Superior temporal gyrus (tissue), 1 donor: ENCODE measurements around the gene WDR62.

Experiments used
- DNase-seq: peaks from one replicate; pipeline ENCODE4 v3.0.0-alpha.2; 2016; ENCODE audit errors: extremely low spot score

WDR62 gene

DNA sequence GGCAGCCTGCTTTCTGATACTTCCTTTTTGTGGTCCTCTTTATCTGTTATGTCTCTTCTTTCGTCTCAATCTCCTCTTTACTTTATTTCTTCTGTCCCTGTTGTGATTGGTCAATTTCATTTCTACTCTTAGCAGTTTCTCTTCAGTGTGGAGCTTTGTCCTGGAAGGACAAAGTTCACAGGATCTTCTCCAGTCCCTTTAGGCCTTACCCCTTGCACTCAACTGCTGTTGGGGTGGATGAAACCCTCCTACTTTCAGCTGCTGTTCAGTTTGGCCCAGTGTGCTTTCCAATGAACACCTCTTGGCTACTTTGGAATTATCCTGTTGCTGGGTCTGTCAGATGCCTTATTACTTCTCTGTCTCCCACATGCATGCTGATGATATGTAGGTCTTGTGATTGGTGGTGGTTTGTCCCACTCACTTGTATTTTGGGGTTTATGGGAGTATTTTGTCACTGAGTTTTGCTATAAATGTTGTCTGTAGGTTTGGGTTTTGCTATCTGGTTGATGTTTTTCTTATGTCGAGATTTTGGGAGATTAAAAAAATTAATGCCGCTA is 24.8 kb downstream of the WDR62 start:
- no peak for DNase-seq

DNA sequence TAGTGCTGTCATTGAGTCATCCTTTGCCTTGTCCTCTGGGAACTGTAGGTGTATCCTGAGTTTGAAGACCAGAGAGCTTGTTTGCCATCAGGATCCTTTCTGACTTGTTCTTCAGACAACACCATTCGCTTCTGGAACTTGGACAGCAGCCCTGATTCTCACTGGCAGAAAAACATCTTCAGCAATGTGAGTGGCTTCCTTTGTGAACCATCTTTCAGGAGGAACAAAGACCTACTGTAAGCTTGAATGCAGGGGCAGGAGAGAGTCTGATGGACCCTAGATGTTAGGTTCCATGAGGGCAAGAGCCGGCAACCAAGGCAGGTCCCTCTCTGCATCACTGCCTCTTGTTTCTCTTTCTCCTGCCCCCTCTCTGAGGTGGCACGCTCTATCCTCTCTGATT is 26.7 kb downstream of the WDR62 start:
- peak; percentile 96 for DNase-seq

DNA sequence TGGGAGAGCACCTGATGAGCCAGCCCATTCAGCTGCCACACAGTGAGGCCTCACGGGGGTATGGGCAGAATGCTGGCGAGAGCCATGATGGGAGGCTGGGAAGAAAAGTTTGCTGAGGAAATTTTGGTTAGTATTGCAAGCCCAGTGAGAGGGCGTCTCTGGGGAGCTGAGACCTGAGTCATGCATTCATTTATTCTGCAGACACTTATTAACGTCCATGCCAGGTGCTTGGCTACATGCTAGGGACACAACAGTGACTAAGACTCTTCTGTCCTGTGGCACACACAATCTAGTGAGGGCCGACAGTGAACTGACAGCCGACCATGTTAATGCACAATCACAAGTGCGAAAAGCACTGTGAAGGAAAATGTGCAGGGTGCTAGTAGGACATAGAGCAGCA is 27.2 kb downstream of the WDR62 start:
- DNase-seq, result no peak

DNA sequence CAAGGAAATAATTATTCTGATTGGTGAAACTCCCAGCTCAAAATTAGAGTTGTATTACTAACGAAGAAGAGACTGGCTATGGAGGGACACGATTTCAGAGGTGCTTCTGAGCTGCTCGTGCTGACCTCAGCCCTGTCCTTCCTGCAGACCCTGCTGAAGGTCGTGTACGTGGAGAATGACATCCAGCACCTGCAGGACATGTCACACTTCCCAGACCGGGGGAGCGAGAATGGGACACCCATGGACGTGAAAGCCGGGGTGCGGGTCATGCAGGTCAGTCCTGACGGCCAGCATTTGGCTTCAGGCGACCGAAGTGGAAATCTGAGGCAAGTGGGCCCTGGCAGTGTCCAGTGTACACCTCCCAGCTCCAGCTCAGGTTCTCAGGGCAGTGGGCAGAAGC is 28.2 kb downstream of the WDR62 start:
- DNase-seq, result no peak

DNA sequence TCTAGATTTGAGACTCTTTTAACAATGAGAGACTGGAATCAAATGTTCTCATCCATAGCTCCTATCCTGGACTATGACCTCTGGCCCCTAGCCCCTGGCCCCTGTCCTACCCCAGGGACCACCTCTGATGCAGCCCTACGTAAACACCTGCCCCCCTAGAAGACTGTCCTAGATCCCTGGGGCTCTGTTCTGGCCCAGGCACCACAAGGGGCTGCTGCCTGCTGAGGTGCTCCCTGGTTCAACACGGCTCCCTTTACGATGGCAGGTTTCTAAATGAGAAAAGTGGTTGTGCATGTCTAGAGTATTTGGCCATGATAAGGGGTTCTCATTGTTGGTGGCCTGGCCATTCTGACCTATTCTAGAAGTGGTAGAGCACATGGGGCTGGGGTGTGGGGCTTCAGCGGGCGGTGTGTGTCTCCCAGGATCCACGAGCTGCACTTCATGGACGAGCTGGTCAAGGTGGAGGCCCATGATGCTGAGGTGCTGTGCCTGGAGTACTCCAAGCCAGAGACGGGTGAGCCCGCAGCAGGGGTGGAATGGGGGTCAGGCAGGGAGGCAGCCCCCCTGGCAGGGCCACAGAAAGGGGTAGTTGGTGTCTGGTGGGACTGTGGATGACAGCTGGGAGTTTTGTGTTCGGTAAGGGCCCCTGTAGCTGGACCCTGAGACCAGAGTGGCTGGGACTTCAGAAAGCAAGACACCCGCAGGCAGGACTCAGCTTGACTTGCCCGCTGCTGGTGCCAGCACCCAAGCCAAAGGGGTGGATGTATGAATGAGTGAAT is 29.7 kb downstream of the WDR62 start:
- DNase-seq, result no peak

DNA sequence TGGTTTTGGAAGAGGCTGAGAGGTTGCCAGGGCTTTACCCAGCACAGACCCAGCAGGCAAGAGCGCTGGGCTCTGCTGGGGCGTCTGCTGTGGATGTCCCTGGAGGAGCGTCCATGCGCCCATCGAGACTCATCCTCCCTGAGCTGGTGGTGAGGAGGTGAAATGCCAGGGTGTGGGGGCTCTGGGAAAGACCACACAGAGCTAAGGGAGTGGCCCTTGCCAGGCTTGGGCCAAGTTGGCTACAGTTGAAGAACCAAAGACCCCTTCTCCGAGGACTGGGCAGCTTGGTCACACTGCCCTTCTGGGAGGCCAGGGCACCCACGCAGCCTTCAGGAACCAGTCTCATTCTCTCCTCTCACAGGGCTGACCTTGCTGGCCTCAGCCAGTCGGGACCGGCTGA is 31.6 kb downstream of the WDR62 start:
- no peak for DNase-seq

DNA sequence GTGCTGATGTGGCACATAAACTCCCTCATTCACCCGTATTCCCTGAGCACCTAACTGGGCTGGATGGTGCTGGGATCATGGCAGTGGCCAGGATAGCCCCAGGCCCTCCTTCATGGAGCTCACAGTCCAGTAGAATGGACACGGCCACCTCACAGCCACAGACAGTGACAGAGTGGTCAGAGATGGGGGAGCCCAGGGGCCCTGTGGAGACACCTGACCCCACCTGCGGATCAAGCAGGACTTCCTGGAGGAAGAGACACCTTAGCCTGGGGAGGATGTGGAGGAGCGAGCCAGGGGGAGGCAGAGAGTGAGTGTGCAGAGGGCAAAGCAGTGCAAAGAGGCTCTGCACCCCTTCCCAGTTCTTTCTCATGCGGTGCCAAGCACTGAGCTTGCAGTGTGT is 35.1 kb downstream of the WDR62 start:
- no peak for DNase-seq

DNA sequence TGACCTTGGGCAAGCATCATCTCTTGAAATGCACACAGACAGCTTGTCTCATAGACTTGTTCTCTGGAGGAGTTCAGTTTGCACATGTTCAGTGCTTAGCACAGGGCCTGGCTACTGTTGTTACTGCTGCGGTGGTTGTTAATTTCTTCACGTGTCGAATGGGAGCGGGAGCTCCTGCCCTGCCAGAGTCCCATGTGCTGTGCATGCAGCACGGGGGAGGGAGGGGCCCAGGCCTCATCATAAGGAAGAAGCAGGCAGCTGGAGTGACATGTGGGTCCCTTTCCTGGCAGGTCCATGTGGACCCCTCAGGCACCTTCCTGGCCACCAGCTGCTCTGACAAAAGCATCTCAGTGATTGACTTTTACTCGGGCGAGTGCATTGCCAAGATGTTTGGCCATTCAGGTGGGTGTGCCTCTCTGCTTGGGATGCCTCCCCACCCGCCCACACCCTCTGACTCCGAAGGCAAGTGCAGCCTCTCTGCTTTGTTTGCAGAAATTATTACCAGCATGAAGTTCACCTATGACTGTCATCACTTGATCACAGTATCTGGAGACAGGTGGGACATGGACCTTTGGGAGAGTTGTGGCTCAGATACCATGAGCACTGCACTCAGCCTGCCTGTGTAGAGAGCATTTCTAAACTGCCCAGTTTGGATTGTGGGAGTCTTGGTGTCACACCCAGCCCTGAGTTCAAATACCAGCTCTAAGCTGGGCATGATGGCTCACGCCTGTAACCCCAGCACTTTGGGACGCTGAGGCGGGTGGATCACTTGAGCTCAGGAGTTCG is 36.4 kb downstream of the WDR62 start:
- no peak for DNase-seq

DNA sequence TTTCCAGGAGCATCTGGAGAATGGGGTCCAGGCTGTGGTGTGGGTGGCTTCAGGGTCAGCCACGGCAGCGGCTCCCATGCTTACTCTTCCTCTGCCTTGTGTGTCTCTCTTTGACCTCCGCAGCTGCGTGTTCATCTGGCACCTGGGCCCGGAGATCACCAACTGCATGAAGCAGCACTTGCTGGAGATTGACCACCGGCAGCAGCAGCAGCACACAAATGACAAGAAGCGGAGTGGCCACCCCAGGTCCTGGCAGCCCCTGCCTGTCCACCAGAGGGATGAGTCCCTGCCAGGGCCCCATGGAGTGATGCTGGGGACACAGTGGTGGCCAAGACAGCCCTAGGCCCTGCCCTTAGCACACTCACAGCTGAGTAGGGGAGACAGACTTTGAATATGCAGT is 37.9 kb downstream of the WDR62 start:
- DNase-seq, result no peak

DNA sequence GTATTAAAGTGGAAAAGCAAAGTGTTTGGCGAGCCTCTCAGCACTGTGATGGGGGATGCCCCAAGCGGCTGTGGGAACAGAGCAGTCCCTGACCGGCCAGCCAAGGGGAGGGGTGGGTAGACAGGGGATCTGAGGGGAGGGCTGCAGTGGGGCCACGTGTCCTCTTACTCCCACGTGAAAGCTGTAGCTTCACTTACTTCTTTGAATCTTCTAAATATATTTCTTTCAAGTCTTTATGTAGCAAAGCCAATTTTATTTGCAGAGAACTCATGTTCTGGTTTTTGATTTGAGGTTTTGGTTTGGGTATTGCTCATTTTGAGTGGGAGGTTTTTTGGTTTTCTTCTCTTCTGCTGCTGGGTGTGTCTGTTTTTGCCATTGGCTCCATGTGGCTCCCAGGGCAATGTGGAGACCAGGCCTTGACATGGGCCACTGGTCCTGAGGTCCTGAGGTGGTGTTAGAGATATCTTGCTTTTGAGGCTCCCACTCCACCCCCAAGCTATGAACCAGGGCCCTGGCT is 38.5 kb downstream of the WDR62 start:
- no peak for DNase-seq

DNA sequence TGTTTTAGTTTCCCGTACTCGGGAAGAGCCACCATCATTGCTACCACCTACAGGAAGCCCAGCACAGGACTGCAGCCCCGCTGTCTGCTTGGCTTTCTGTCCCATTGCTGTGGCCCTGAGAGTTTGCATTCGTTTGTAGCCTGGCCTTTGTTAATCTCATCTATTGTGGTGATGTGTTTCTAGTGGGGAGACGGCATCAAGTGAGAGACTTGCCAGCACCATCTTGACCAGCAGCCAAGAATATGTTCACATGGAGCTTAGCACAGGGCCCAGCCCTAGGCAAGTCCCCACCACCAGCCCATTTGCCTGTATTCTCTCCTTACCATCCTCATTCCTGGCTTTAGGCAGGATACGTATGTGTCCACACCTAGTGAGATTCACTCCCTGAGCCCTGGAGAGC is 39.0 kb downstream of the WDR62 start:
- DNase-seq, result peak; percentile 82

DNA sequence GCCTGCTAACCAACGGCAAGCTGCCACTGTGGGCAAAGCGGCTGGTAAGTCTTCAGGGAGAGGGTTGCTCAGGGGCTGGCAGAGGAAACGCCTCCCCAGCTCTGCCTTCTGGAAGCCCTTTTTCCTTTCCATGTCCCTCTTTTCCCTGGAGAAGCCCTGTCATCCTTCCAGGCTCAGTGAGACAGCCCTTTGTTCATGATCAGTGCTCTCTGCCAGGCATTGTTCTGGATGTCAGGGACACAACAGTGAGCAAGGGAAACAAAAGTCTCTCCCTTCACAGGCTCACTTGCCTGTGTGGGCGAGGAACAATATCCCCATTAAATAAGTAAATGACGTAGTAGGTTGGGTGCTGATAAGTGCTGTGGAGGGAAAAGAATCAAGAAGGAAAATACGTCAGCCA is 42.3 kb downstream of the WDR62 start:
- peak; percentile 97 for DNase-seq

DNA sequence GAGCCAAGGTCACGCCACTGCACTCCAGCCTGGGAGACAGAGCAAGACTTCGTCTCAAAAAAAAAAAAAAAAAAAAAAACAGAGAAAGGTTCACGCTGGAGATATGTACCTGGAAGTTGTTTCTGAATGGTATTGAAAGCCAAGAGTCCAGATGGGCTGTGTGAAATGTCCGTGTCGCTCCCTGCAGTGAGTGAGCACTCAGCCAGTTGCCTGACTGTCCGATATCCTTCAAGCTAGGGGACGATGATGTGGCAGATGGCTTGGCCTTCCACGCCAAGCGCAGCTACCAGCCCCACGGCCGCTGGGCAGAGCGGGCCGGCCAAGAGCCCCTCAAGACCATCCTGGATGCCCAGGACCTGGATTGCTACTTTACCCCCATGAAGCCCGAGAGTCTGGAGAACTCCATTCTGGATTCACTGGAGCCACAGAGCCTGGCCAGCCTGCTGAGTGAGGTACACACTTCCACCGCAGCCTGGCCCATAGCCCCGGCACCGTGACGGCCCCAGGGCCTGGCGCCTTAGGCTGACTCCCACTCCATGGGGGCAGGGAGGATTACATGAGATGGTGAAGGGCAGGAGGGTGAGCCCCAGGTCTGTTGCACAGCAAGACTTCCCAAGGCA is 44.6 kb downstream of the WDR62 start:
- no peak for DNase-seq

DNA sequence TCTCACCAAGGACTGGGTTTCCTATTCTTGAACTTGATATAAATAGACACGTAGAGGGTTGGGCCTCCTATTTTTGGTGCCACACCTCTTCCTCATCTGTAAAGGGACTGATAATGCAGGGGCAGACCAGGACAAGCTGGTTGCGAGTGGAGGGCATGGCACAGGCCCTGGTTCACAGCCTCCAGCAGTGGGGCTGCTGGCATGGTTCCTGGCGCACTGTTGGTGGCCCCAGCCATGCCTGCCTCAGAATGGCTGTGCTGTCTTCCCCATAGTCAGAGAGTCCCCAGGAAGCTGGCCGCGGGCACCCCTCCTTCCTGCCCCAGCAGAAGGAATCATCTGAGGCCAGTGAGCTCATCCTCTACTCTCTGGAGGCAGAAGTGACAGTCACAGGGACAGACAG is 45.8 kb downstream of the WDR62 start:
- DNase-seq, result no peak

DNA sequence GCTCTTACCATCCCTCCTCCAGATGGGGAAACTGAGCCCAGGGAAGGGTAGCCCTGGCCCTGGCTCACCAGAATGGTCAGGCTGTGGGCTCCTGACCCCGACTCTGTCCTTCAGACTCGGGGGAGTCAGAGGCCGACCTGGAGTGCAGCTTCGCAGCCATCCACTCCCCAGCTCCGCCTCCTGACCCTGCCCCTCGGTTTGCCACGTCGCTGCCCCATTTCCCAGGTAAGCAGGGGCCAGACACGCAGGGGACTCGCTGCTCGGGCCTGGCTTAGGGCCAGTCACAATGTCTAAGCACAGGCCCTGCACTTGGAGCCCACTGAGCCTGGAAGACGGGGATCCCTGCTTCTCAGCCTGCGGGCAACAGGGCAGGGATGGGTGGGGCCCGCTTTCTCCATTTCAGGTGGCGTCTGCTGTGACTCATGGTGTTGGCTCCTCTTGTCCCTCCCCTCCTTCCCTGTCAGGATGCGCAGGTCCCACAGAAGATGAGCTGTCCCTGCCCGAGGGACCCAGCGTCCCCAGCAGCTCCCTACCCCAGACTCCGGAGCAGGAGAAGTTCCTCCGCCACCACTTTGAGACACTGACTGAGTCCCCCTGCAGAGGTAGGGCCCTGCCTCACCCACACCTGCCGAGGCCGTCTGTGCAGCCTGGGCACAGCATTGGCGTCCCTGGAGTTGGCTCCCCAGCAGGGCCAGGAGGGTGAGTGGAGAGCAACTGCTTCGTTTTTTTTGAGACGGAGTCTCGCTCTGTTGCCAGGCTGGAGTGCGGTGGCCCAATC is 47.0 kb downstream of the WDR62 start:
- DNase-seq, result no peak

DNA sequence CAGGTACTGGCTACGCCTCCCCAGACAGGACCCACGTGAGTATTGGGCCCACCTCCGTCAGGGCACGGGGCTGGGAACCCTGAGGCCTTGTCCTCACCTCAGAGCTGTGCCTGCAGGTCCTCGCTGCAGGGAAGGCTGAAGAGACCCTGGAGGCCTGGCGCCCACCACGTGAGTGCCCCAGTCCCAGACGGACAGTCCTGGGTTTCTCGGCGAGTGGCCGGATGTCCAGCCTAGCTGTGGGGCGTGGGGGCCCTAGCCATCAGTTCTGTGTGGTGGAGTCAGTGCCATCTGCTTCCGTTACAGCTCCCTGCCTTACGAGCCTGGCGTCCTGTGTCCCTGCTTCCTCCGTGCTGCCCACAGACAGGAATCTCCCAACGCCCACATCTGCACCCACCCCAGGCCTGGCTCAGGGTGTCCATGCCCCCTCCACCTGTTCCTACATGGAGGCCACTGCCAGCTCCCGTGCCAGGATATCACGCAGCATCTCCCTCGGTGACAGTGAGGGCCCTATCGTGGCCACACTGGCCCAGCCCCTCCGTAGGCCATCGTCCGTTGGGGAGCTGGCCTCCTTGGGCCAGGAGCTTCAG is 48.4 kb downstream of the WDR62 start:
- no peak for DNase-seq

DNA sequence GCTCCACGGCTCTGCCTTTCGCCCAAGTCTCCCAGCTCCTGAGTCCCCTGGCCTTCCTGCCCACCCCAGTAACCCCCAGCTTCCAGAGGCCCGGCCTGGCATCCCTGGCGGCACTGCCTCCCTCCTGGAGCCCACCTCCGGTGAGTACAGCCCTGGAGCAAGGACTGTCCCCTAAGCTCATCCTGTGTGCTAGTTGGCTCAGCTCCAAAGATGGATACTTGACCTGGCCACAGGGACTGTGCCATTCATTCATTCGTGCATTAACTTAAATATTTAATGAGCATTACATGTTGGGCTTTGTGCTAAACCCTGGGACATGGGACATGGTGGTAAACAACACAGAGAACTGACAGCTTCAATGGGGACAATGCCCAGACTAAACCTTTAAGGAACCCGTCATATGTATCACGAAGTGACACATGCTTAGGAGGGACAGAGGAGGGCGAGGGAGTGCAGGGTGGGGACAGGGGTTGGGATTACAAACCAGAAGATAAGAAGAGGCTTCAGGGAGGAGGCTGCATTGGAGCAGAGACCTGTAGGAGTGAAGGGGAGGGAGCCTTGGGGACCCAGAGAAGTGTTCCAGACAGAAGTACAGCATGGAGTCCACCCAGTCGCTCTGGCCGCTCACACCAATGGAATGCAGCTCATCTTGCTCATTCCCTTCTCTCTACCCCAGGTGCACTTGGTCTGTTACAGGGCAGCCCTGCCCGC is 49.3 kb downstream of the WDR62 start:
- no peak for DNase-seq

DNA sequence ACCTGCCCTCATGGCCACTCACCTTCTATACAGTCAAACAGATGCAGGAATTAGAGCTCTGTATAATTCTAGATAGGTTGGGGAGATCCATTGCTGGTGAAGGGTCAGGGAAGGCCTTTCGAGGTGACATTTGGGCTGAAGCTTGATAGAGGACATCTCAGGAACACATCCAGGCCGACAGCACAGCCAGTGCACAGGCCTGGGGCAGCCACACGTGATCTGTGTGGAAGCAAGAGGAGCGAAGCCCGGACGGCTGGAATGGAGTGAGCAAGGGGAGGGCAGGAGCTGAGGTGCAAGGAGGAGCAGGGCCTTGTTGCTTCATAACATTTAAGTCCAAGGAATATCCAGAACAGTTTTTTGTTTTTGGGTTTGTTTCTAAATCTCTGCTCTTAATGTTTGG is 51.7 kb downstream of the WDR62 start:
- no peak for DNase-seq

DNA sequence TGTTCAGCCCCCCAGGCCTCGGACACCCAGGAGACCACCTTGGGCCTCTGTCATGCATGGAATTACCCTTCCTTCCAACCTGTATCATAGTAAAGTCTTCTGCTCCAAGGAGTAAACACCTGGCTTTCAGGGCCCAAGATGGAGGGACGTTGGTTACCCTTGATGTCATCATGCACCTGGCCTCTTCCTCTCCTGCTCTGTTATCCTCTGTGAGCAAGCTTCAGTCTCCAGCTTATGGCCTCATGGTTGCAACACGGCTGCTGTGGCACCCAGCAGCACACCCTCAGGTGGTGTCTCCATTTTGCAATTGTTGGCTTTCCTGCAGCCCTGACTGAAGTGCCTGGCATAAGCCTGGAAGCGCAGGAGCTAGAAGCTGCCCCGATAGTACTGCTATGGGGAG is 52.3 kb downstream of the WDR62 start:
- no peak for DNase-seq

DNA sequence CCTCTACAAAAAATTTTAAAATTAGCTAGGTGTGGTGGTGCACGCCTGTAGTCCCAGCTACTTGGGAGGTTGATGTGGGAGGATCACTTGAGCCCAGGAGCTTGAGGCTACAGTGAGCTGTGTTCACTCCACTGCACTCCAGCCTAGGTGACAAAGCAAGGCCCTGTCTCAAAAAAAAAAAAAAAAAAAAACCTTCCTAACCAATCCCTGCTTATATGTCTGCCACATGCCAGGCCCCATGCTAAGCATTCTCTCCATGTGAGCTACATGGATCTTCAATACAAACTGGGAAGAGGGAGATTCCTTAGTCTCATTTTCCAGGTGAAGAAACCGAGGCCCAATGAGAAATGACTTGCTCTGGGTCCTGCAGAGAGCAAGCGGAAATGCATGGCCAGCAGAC is 54.0 kb downstream of the WDR62 start:
- no peak for DNase-seq
